Loucy (cell line): ENCODE results near the gene ASPDH.

Source experiments
- H2AFZ ChIP-seq: fragments of 200-600 bp; sonication (generic); 2 replicates; pipeline ENCODE4 v1.6.0; 2016; ENCODE audit warnings: antibody characterized with exemption, mild to moderate bottlenecking, low read length, moderate library complexity
- H3F3A ChIP-seq: fragments of 200-600 bp; 2 replicates; pipeline ENCODE4 v1.6.0; 2016; ENCODE audit warnings: antibody characterized with exemption, low read depth, mild to moderate bottlenecking
- H3K27me3 ChIP-seq: fragments of 200-600 bp; sonication (generic); 2 replicates; pipeline ENCODE4 v1.6.1; 2014; ENCODE audit warnings: low read length, mild to moderate bottlenecking; ENCODE audit not compliant: insufficient read depth, poor library complexity, severe bottlenecking
- H3K36me3 ChIP-seq: fragments of 200-600 bp; sonication (generic); 2 replicates; pipeline ENCODE4 v1.6.1; 2016; ENCODE audit warnings: low read length; ENCODE audit not compliant: insufficient read depth
- H3K4me1 ChIP-seq: fragments of 200-600 bp; sonication (generic); 2 replicates; pipeline ENCODE4 v1.5.1; 2014; ENCODE audit warnings: low read length, mild to moderate bottlenecking; ENCODE audit not compliant: insufficient read depth, poor library complexity, severe bottlenecking
- H3K4me2 ChIP-seq: fragments of 200-600 bp; sonication (generic); 2 replicates; pipeline ENCODE4 v1.6.0; 2014; ENCODE audit warnings: antibody characterized with exemption, low read length, low read depth, mild to moderate bottlenecking; ENCODE audit not compliant: poor library complexity, severe bottlenecking
- H3K4me3 ChIP-seq: fragments of 200-600 bp; sonication (generic); 2 replicates; pipeline ENCODE4 v1.5.1; 2014; ENCODE audit warnings: low read length, mild to moderate bottlenecking, mixed read lengths; ENCODE audit not compliant: poor library complexity, severe bottlenecking
- H3K79me2 ChIP-seq: fragments of 200-600 bp; sonication (generic); 2 replicates; pipeline ENCODE4 v1.6.1; 2014; ENCODE audit warnings: low read length; ENCODE audit not compliant: insufficient read depth
- H3K9ac ChIP-seq: fragments of 200-600 bp; sonication (generic); 2 replicates; pipeline ENCODE4 v1.6.0; 2014; ENCODE audit warnings: mild to moderate bottlenecking, low read depth, low read length, moderate library complexity; ENCODE audit not compliant: poor library complexity, severe bottlenecking
- H3K9me2 ChIP-seq: fragments of 200-600 bp; sonication (generic); replicated peaks from 2 replicates; pipeline ENCODE4 v1.6.1; 2016; ENCODE audit warnings: low read depth, low read length, mixed read lengths
- H3K9me3 ChIP-seq: fragments of 200-600 bp; sonication (generic); 2 replicates; pipeline ENCODE4 v1.6.1; 2014; ENCODE audit warnings: mild to moderate bottlenecking, antibody characterized with exemption, low read length, low read depth; ENCODE audit not compliant: insufficient read depth
- H4K20me1 ChIP-seq: fragments of 200-600 bp; sonication (generic); 2 replicates; pipeline ENCODE4 v1.6.0; 2014; ENCODE audit warnings: antibody characterized with exemption, low read length, mild to moderate bottlenecking; ENCODE audit not compliant: insufficient read depth, poor library complexity, severe bottlenecking
- CTCF ChIP-seq: fragments of 200-600 bp; sonication (generic); conservative IDR thresholded peaks from 2 replicates; pipeline ENCODE4 v1.5.1; 2014; ENCODE audit warnings: mild to moderate bottlenecking, antibody characterized with exemption, low read length
- EZH2phosphoT487 ChIP-seq: fragments of 200-600 bp; IDR thresholded peaks from 2 replicates; pipeline ENCODE4 v1.6.1; 2018; ENCODE audit warnings: antibody characterized with exemption, mild to moderate bottlenecking, moderate library complexity, borderline replicate concordance

The ASPDH gene

GRCh38 chr19:50536662-50537305 lies 23.1 kb upstream of the ASPDH start:
- no peaks in the 10 kb centered on the region for H3K9me2 ChIP-seq
- H4K20me1 ChIP-seq: no peaks in the 10 kb centered on the region
- H3K27me3 ChIP-seq: no peaks in the 10 kb centered on the region
- no peaks in the 10 kb centered on the region for H3K36me3 ChIP-seq
- no peak overlapping the region for H2AFZ ChIP-seq
- no peaks in the 10 kb centered on the region for H3F3A ChIP-seq
- H3K4me1 ChIP-seq: no peaks in the 10 kb centered on the region
- H3K79me2 ChIP-seq: no peaks in the 10 kb centered on the region
- H3K9ac ChIP-seq: no peak overlapping the region
- H3K9me3 ChIP-seq: peaks cover 4% of the 10 kb centered on the region; the same call in 1 of the 2 replicates
- H3K4me2 ChIP-seq: no peak overlapping the region
- 0 out of 2 replicates have a peak, but pooled peaks have one; percentile 14 for TF ChIP-seq CTCF
- no peak for TF ChIP-seq EZH2phosphoT487
- H3K4me3 ChIP-seq: no peak overlapping the region

DNA sequence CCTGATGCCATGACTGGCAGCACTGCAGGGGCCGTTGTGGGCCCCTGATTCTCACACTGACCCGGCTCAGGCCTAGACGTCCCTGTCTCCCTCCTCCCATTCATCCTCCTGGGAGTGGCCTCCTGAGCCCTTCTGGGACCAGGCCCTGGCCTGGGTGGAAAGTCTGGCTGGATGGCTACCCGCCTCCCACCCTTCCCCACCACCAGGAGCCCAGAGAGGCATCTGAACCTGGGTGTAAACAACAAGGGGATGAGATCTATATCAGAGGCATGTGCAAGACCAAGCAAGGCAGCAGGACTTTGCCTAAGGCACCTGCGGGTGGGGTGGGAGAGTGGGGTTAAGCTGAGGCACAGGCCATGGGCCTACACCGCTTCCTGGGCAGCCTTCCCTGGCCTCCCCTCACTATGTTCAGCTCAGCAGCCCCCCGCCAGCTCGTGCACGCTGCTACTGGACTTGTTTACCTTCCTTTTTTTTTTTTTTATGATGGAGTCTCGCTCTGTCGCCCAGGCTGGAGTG lies 22.0 kb upstream of the ASPDH start:
- no peaks in the 10 kb centered on the region for H3K4me1 ChIP-seq
- no peak overlapping the region for H3K4me2 ChIP-seq
- peaks cover 4% of the 10 kb centered on the region; the same call in 1 of the 2 replicates for H3K9me3 ChIP-seq
- H4K20me1 ChIP-seq: no peaks in the 10 kb centered on the region
- TF ChIP-seq EZH2phosphoT487 (no peak), CTCF (no peak)
- no peak overlapping the region for H3K9ac ChIP-seq
- no peaks in the 10 kb centered on the region for H3F3A ChIP-seq
- no peaks in the 10 kb centered on the region for H3K27me3 ChIP-seq
- no peaks in the 10 kb centered on the region for H3K36me3 ChIP-seq
- H3K4me3 ChIP-seq: no peak overlapping the region
- H3K9me2 ChIP-seq: no peaks in the 10 kb centered on the region
- H2AFZ ChIP-seq: no peak overlapping the region
- no peaks in the 10 kb centered on the region for H3K79me2 ChIP-seq

DNA sequence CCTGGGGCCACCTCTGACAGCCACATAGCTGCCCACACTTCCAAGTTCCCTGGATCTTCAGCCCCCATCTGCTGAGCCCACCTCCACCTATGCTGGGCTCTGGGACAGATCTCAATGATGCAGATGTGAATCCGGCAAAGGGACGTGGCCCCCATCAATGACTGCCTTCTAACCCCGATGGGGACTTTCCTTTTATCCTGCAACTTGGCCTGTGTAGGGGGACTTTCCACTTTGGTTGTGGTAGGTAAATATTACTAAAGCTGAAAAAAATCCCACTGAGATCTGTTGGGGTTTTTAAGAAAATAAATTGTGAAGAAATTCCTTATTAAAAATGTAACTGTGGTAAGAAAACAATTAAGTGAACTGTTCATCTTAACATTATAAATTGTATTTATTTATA lies 20.8 kb upstream of the ASPDH start:
- no peaks in the 10 kb centered on the region for H3K9me2 ChIP-seq
- H3K79me2 ChIP-seq: no peaks in the 10 kb centered on the region
- H3K4me2 ChIP-seq: no peak overlapping the region
- no peaks in the 10 kb centered on the region for H4K20me1 ChIP-seq
- no peaks in the 10 kb centered on the region for H3F3A ChIP-seq
- H3K9me3 ChIP-seq: peaks cover 4% of the 10 kb centered on the region; the same call in 1 of the 2 replicates
- no peak overlapping the region for H3K9ac ChIP-seq
- H2AFZ ChIP-seq: no peak overlapping the region
- H3K36me3 ChIP-seq: no peaks in the 10 kb centered on the region
- no peaks in the 10 kb centered on the region for H3K27me3 ChIP-seq
- H3K4me3 ChIP-seq: no peak overlapping the region
- H3K4me1 ChIP-seq: no peaks in the 10 kb centered on the region
- TF ChIP-seq EZH2phosphoT487: no peak
- no peak for TF ChIP-seq CTCF
